ENCODE data around the gene OR9Q1. TPM values are rescaled to one million over a fixed set of nuclear protein-coding genes. Genes with fewer than 3 reads are reported as not detected.

The OR9Q1 gene
- total RNA-seq, 1 donor from 2014 or later: not detected

- no peak for DNase-seq (ENCODE audit: extremely low spot score in 2 of 2)
- Histone ChIP-seq H3K4me3 (no peak overlapping the region), H3K27ac (no peak overlapping the region), H3K27me3 (no peaks in the 10 kb centered on the region), H3K9me3 (no peaks in the 10 kb centered on the region), H3K36me3 (no peaks in the 10 kb centered on the region), H3K4me1 (no peaks in the 10 kb centered on the region)
- intact Hi-C loops (cut with DNase I): loop anchor here (10.0 kb wide), 1 partner anchor 781 kb away; no protein-coding TSS in a partner anchor
- TF ChIP-seq POLR2AphosphoS5 (IDR thresholded peaks at IDR 0.05; ENCODE audit: insufficient read depth in 1 of 2, low read depth in 1 of 2) (no peak), POLR2A (IDR thresholded peaks at IDR 0.05) (no peak)
- TF ChIP-seq, protein P1, sequence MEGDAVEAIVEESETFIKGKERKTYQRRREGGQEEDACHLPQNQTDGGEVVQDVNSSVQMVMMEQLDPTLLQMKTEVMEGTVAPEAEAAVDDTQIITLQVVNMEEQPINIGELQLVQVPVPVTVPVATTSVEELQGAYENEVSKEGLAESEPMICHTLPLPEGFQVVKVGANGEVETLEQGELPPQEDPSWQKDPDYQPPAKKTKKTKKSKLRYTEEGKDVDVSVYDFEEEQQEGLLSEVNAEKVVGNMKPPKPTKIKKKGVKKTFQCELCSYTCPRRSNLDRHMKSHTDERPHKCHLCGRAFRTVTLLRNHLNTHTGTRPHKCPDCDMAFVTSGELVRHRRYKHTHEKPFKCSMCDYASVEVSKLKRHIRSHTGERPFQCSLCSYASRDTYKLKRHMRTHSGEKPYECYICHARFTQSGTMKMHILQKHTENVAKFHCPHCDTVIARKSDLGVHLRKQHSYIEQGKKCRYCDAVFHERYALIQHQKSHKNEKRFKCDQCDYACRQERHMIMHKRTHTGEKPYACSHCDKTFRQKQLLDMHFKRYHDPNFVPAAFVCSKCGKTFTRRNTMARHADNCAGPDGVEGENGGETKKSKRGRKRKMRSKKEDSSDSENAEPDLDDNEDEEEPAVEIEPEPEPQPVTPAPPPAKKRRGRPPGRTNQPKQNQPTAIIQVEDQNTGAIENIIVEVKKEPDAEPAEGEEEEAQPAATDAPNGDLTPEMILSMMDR (IDR thresholded peaks at IDR 0.05): no peak
Measured at GRCh38 chr11:58134151-58134550, 110.5 kb downstream of the OR9Q1 start.

DNA sequence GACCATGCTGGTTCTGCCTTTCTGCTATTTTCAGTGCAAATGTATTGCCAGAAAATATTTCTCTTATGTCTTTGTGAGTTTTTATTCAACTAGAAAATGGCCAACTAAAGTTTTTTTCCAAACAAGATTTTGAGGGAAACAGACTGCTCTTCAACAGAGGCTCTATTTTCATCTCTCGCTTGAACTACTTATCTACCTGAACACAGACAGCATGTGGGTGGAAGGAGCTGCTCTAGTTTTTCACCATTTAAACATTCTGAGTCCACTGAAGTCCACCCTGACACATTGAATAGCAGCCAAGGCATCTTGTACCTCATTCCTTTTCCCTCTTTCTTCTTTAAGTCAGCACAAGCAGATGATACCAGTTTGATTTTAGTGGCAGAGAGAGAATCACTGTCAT, 111.5 kb downstream of the OR9Q1 start:
- Histone ChIP-seq H3K27me3 (no peaks in the 10 kb centered on the region), H3K9me3 (no peaks in the 10 kb centered on the region), H3K27ac (no peak overlapping the region), H3K4me1 (no peaks in the 10 kb centered on the region), H3K36me3 (no peaks in the 10 kb centered on the region), H3K4me3 (no peak overlapping the region)
- TF ChIP-seq POLR2AphosphoS5 (IDR thresholded peaks at IDR 0.05; ENCODE audit: insufficient read depth in 1 of 2, low read depth in 1 of 2): no peak
- TF ChIP-seq, protein P1 (IDR thresholded peaks at IDR 0.05): no peak
- TF ChIP-seq POLR2A (IDR thresholded peaks at IDR 0.05): no peak
- intact Hi-C loops (cut with DNase I): loop anchor here (10.0 kb wide), 1 partner anchor 780 kb away; no protein-coding TSS in a partner anchor
- DNase-seq (ENCODE audit: extremely low spot score in 2 of 2): no peak

GRCh38 chr11:58142761-58143160, 119.1 kb downstream of the OR9Q1 start:
- no peaks in the 10 kb centered on the region for H3K4me1 ChIP-seq
- TF ChIP-seq, protein P1 (IDR thresholded peaks at IDR 0.05): no peak
- TF ChIP-seq POLR2AphosphoS5 (IDR thresholded peaks at IDR 0.05; ENCODE audit: insufficient read depth in 1 of 2, low read depth in 1 of 2) (no peak), POLR2A (IDR thresholded peaks at IDR 0.05) (no peak)

DNA sequence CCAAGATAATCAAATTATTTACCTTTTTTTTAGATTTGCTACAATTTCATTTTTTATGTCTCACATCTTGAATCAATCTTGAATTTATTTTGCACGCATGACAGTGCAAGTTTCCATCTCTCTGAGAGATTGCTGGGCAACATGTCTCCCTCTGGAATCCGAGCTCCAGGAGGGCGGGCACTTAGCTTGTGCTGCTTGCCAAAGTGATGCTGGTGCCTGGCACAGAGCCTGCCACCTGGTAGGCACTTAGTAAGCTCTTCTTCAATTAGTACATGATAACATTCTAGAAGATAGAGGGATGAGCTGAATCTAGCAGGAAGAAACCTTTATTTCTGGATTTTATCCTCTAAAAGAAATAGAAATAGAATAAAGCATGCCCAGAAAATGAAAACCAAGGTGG, 129.1 kb downstream of the OR9Q1 start:
- no peaks in the 10 kb centered on the region for H3K27me3 ChIP-seq
- no peak for DNase-seq (ENCODE audit: extremely low spot score in 2 of 2)
- TF ChIP-seq POLR2AphosphoS5 (IDR thresholded peaks at IDR 0.05; ENCODE audit: insufficient read depth in 1 of 2, low read depth in 1 of 2): no peak
- no peak for TF ChIP-seq POLR2A (IDR thresholded peaks at IDR 0.05)
- TF ChIP-seq, protein P1 (IDR thresholded peaks at IDR 0.05): no peak
- H3K27ac ChIP-seq: no peak overlapping the region
- no peak overlapping the region for H3K4me3 ChIP-seq
- H3K4me1 ChIP-seq: no peaks in the 10 kb centered on the region
- H3K9me3 ChIP-seq: no peaks in the 10 kb centered on the region
- intact Hi-C loops (cut with DNase I): no loop called here
- no peaks in the 10 kb centered on the region for H3K36me3 ChIP-seq

More at GRCh38 chr11:58142761-58143160, 119.1 kb downstream of the OR9Q1 start:
- Histone ChIP-seq H3K27ac (no peak overlapping the region), H3K9me3 (no peaks in the 10 kb centered on the region), H3K36me3 (no peaks in the 10 kb centered on the region), H3K27me3 (no peaks in the 10 kb centered on the region), H3K4me3 (no peak overlapping the region)
- no peak for DNase-seq (ENCODE audit: extremely low spot score in 2 of 2)
- intact Hi-C loops (cut with DNase I): no loop called here

DNA sequence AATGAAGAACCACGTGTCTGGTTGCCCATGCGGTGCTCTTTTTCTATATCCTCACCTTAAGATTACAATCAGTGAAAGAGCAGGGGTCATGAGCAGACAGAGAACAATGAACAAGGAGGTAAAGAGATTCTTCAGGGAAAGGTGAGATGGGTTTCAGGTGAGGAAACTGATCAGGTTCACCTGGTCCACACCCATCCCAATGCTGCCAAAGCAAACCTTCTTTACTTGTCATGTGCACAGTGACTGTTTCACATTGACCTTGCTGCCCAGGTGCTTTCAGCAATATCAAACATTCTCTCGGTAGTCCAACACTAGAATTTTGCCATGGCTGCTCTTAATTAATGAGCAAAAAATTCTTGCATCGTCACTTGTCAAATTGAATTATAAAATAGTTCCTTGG, 140.7 kb downstream of the OR9Q1 start:
- no peaks in the 10 kb centered on the region for H3K9me3 ChIP-seq
- no peaks in the 10 kb centered on the region for H3K36me3 ChIP-seq
- H3K27ac ChIP-seq: no peak overlapping the region
- intact Hi-C loops (cut with DNase I): no loop called here
- TF ChIP-seq POLR2AphosphoS5 (IDR thresholded peaks at IDR 0.05; ENCODE audit: insufficient read depth in 1 of 2, low read depth in 1 of 2) (no peak), POLR2A (IDR thresholded peaks at IDR 0.05) (no peak)
- TF ChIP-seq, protein P1 (IDR thresholded peaks at IDR 0.05): no peak
- H3K27me3 ChIP-seq: no peaks in the 10 kb centered on the region
- no peaks in the 10 kb centered on the region for H3K4me1 ChIP-seq
- DNase-seq (ENCODE audit: extremely low spot score in 2 of 2): no peak
- H3K4me3 ChIP-seq: no peak overlapping the region

Data from vagina (tissue), 2 donors.